Measurements from ENCODE around the gene RPS19. TPM values are rescaled to one million over a fixed set of nuclear protein-coding genes. Genes with fewer than 3 reads are reported as not detected.

The RPS19 gene
- total RNA-seq, 1 experiment from 2014 or later, result 1,349 TPM

DNA sequence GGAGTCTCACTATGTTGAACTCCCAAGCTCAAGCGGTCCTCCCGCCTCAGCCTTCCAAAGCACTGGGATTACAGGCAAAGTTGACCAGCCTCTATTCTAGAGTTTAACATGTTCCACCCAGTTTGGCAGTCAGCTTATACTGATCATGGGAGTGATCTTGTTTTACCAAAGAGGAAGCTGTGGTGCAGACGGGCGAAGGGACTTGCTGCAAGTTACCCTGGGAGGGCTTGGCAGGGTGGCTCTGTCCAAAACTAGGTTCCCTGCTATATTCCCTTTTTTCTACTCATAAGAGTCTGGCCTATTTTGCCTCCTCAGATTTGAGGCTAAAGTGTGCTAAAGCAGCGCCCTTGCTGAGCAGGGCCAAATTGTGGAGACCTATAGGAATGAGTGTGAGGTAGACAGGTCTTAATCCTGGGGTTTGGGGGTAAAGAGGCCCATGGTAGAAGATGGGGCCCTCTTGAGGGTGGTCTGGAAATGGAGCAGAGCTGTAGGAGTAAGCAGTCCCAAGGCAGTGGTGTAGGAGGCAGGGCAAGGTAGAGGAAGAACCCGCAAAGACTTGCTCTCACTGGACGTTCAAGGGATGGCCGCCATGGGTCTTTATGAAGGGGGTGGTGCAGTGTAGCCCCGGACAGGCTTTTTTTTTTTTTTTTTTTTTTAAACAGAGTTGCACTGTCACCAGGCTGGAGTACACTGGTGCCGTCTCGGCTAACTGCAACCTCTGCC lies 3.3 kb downstream of the RPS19 start:
- intact Hi-C loops (cut with micrococcal nuclease; ENCODE audit: unreplicated experiment), result no loop called here
- no TSS peak for BruUV-seq (replicated peaks)
- Histone ChIP-seq H3K4me3 (ENCODE audit: low read depth in 2 of 2, low read length in 2 of 2) (no peak overlapping the region), H3K27me3 (ENCODE audit: control insufficient read depth, insufficient read depth, low read length) (no peaks in the 10 kb centered on the region), H3K4me1 (ENCODE audit: control insufficient read depth, insufficient read depth, low read length) (peaks cover 32% of the 10 kb centered on the region), H3K27ac (ENCODE audit: low read length) (peak overlapping the region; percentile 39; the same call in 1 of the 2 replicates), H3K9me3 (ENCODE audit: control insufficient read depth, insufficient read depth, low read depth, low read length) (no peaks in the 10 kb centered on the region), H3K36me3 (ENCODE audit: control insufficient read depth, insufficient read depth, low read length) (peaks cover 30% of the 10 kb centered on the region)
- no peak for TF ChIP-seq TCF7L2 (IDR thresholded peaks at IDR 0.05; ENCODE audit: low read depth, low read length)
- TF ChIP-seq SIN3A (IDR thresholded peaks at IDR 0.05; ENCODE audit: borderline replicate concordance, insufficient read depth, low read depth, low read length), result no peak
- no peak for TF ChIP-seq POLR2AphosphoS5 (IDR thresholded peaks at IDR 0.05; ENCODE audit: low read depth, low read length)
- TF ChIP-seq, protein P1, sequence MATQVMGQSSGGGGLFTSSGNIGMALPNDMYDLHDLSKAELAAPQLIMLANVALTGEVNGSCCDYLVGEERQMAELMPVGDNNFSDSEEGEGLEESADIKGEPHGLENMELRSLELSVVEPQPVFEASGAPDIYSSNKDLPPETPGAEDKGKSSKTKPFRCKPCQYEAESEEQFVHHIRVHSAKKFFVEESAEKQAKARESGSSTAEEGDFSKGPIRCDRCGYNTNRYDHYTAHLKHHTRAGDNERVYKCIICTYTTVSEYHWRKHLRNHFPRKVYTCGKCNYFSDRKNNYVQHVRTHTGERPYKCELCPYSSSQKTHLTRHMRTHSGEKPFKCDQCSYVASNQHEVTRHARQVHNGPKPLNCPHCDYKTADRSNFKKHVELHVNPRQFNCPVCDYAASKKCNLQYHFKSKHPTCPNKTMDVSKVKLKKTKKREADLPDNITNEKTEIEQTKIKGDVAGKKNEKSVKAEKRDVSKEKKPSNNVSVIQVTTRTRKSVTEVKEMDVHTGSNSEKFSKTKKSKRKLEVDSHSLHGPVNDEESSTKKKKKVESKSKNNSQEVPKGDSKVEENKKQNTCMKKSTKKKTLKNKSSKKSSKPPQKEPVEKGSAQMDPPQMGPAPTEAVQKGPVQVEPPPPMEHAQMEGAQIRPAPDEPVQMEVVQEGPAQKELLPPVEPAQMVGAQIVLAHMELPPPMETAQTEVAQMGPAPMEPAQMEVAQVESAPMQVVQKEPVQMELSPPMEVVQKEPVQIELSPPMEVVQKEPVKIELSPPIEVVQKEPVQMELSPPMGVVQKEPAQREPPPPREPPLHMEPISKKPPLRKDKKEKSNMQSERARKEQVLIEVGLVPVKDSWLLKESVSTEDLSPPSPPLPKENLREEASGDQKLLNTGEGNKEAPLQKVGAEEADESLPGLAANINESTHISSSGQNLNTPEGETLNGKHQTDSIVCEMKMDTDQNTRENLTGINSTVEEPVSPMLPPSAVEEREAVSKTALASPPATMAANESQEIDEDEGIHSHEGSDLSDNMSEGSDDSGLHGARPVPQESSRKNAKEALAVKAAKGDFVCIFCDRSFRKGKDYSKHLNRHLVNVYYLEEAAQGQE (IDR thresholded peaks at IDR 0.05; ENCODE audit: insufficient read depth in 1 of 2, low read depth in 2 of 2, low read length in 1 of 2), result no peak
- TF ChIP-seq, protein P2, sequence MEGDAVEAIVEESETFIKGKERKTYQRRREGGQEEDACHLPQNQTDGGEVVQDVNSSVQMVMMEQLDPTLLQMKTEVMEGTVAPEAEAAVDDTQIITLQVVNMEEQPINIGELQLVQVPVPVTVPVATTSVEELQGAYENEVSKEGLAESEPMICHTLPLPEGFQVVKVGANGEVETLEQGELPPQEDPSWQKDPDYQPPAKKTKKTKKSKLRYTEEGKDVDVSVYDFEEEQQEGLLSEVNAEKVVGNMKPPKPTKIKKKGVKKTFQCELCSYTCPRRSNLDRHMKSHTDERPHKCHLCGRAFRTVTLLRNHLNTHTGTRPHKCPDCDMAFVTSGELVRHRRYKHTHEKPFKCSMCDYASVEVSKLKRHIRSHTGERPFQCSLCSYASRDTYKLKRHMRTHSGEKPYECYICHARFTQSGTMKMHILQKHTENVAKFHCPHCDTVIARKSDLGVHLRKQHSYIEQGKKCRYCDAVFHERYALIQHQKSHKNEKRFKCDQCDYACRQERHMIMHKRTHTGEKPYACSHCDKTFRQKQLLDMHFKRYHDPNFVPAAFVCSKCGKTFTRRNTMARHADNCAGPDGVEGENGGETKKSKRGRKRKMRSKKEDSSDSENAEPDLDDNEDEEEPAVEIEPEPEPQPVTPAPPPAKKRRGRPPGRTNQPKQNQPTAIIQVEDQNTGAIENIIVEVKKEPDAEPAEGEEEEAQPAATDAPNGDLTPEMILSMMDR (IDR thresholded peaks at IDR 0.05), result no peak
- POLR2A ChIA-PET, result interaction anchor here (0.6 kb wide), 1 partner anchor 98 kb away, joined by 4 read pairs; no protein-coding TSS in a partner anchor
- ATAC-seq, result no peak
- DNase-seq (ENCODE audit: low read depth, low spot score), result no peak
- in situ Hi-C loops (cut with HindIII; ENCODE audit: low pct_unique_long_range_greater_than_20kb, low sequenced_read_pairs), result no loop called here
- CTCF ChIA-PET, result no interaction called here

DNA sequence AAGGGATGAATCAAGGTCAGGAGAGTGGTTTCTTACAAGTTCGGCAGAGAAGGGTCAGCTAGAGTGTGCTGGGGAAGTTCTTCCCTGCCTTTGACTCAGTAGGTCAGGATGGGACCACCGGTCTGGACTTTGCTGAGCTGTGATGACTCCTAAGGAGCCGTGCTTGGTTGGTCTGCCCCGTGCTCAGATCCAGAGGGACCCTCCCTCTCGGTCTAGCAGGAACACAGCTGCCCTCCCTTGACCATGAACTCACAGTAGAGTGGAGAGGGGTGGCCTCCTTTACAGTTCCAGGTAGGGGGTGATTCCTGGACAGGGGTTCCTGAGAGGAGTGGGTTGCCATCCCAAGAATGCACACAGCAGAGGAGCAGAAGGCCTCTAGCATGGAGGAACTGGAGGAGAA lies 4.3 kb downstream of the RPS19 start:
- DNase-seq (ENCODE audit: low read depth, low spot score) (no peak), ATAC-seq (no peak)
- Histone ChIP-seq H3K4me1 (ENCODE audit: control insufficient read depth, insufficient read depth, low read length) (peaks cover 32% of the 10 kb centered on the region), H3K9me3 (ENCODE audit: control insufficient read depth, insufficient read depth, low read depth, low read length) (no peaks in the 10 kb centered on the region), H3K27me3 (ENCODE audit: control insufficient read depth, insufficient read depth, low read length) (no peaks in the 10 kb centered on the region), H3K27ac (ENCODE audit: low read length) (0 out of 2 replicates have a peak overlapping the region, but pooled peaks have one; percentile 17), H3K4me3 (ENCODE audit: low read depth in 2 of 2, low read length in 2 of 2) (no peak overlapping the region), H3K36me3 (ENCODE audit: control insufficient read depth, insufficient read depth, low read length) (peaks cover 30% of the 10 kb centered on the region)
- ChIA-PET POLR2A (no interaction called here), CTCF (no interaction called here)
- intact Hi-C loops (cut with micrococcal nuclease; ENCODE audit: unreplicated experiment) (no loop called here), in situ Hi-C loops (cut with HindIII; ENCODE audit: low pct_unique_long_range_greater_than_20kb, low sequenced_read_pairs) (no loop called here)
- TF ChIP-seq, protein P1 (IDR thresholded peaks at IDR 0.05; ENCODE audit: insufficient read depth in 1 of 2, low read depth in 2 of 2, low read length in 1 of 2), result no peak
- no TSS peak for BruUV-seq (replicated peaks)
